ENCODE results near the gene AFM.

AFM gene

GRCh38 chr4:73481358-73481757 lies at the start of gene AFM:
AFM (plus strand) TSS chr4:73481745; CDS start chr4:73481776, 31 bp downstream.
- no peak for DNase-seq (ENCODE audit: low read depth in 3 of 3)

- no peak for DNase-seq (ENCODE audit: low read depth in 3 of 3)
These were observed 49.8 kb upstream of the AFM start for GRCh38 chr4:73431813-73432168.

DNA sequence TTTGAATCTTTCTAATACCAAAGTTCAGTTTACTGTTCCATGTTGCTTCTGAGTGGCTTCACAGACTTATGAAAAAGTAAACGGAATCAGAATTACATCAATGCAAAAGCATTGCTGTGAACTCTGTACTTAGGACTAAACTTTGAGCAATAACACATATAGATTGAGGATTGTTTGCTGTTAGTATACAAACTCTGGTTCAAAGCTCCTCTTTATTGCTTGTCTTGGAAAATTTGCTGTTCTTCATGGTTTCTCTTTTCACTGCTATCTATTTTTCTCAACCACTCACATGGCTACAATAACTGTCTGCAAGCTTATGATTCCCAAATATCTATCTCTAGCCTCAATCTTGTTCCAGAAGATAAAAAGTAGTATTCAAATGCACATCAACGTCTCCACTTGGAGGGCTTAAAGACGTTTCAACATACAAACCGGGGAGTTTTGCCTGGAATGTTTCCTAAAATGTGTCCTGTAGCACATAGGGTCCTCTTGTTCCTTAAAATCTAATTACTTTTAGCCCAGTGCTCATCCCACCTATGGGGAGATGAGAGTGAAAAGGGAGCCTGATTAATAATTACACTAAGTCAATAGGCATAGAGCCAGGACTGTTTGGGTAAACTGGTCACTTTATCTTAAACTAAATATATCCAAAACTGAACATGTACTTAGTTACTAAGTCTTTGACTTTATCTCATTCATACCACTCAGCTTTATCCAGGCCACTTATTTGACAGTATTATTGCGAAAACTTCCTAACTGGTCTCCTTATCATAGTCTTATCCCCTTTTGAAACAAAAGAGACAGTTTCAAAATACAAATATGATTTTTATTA lies 49.2 kb upstream of the AFM start:
- DNase-seq (ENCODE audit: low read depth in 3 of 3): no peak

DNA sequence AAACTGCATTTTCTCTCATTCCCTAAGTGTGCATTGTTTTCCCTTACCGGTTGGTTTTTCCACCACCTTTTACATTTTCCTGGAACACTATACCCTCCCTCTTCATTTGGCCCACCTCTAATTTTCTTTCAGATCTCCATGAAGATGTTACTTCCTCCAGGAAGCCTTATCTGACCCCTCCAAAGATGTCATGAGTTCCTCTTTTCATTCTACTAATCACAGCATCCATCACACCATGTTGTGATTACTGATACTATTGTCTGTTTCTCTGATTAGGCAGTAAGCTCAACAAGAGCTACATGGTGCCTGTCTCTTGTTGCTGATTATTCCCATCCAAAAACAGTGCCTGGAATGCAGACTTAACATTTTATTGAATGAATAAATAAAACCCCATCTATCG lies 48.4 kb upstream of the AFM start:
- DNase-seq (ENCODE audit: low read depth in 3 of 3): no peak

GRCh38 chr4:73434311-73434710 lies 47.2 kb upstream of the AFM start:
- no peak for DNase-seq (ENCODE audit: low read depth in 3 of 3)

GRCh38 chr4:73435984-73436383 lies 45.6 kb upstream of the AFM start, which contains the start of gene AFP:
AFP (plus strand) TSS chr4:73436221; CDS start chr4:73436263, 42 bp downstream.
- DNase-seq (ENCODE audit: low read depth in 3 of 3): no peak

GRCh38 chr4:73436674-73437557 lies 44.6 kb upstream of the AFM start:
- DNase-seq (ENCODE audit: low read depth in 3 of 3): no peak

- DNase-seq (ENCODE audit: low read depth in 3 of 3): no peak
These were observed 44.0 kb upstream of the AFM start for GRCh38 chr4:73437558-73437956.

DNA sequence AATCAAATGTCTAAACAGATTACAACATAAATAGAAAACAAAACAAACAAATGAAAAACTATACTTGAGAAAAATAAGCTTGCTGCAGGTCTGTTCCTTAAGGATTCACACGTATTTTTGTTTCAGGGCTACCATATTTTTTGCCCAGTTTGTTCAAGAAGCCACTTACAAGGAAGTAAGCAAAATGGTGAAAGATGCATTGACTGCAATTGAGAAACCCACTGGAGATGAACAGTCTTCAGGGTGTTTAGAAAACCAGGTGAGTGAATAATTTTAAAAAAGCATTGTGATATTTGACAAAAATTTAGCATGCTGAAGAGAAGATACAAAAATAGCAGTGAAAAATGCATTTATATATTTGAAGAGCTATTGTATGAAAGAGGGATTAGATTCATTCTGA lies 43.5 kb upstream of the AFM start:
- DNase-seq (ENCODE audit: low read depth in 3 of 3): no peak

GRCh38 chr4:73438582-73439215 lies 42.8 kb upstream of the AFM start:
- DNase-seq (ENCODE audit: low read depth in 3 of 3): no peak

DNA sequence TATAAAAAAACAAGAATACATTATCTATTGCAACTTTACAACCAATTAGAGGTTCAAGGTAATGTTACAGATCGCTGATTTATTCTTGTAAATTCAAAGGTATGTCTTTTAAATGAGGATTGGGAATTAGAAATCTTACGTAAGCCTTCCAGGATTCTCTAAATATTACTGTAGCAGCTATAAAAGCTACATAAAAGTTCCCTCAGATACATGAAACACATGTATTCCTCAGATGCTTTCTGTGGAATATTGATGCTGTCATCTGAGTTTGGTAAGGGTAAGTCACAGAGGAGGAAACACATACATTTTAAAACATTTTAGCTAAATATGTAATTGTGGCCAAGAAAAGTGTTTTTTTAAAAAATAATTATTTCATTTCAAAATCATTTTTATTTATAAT lies 42.1 kb upstream of the AFM start:
- DNase-seq (ENCODE audit: low read depth in 3 of 3): no peak

- DNase-seq (ENCODE audit: low read depth in 3 of 3): no peak
These were observed 41.6 kb upstream of the AFM start for GRCh38 chr4:73439991-73440390.

- no peak for DNase-seq (ENCODE audit: low read depth in 3 of 3)
These were observed 40.9 kb upstream of the AFM start for GRCh38 chr4:73440653-73441052.

DNA sequence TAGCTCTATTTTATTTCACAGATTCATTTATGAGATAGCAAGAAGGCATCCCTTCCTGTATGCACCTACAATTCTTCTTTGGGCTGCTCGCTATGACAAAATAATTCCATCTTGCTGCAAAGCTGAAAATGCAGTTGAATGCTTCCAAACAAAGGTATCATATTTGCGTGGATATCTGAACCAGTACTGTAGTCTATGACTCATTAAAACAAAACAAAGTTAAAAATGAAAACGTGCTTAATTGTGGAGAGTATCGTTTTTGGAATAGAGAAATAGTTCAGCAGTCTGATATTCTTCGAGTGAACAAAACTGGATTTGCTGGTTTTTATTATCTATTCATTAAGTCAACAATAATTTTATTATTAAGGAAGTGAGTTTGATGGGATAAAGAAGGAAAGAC lies 39.3 kb upstream of the AFM start:
- DNase-seq (ENCODE audit: low read depth in 3 of 3): no peak

DNA sequence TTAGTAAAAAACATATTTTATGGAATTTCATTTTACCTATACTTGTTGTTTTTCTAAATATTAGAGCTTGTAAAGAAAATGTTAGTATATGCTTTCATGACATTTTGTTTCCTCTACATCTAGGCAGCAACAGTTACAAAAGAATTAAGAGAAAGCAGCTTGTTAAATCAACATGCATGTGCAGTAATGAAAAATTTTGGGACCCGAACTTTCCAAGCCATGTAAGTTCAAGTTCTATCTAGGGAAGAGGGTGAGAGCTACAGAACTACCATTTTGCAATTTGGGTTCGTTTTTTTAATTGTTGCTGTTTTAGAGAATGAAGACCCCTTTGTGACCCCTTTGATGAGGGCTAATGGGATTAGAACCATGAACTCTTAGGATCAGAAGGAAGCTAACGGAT lies 38.3 kb upstream of the AFM start:
- no peak for DNase-seq (ENCODE audit: low read depth in 3 of 3)

DNA sequence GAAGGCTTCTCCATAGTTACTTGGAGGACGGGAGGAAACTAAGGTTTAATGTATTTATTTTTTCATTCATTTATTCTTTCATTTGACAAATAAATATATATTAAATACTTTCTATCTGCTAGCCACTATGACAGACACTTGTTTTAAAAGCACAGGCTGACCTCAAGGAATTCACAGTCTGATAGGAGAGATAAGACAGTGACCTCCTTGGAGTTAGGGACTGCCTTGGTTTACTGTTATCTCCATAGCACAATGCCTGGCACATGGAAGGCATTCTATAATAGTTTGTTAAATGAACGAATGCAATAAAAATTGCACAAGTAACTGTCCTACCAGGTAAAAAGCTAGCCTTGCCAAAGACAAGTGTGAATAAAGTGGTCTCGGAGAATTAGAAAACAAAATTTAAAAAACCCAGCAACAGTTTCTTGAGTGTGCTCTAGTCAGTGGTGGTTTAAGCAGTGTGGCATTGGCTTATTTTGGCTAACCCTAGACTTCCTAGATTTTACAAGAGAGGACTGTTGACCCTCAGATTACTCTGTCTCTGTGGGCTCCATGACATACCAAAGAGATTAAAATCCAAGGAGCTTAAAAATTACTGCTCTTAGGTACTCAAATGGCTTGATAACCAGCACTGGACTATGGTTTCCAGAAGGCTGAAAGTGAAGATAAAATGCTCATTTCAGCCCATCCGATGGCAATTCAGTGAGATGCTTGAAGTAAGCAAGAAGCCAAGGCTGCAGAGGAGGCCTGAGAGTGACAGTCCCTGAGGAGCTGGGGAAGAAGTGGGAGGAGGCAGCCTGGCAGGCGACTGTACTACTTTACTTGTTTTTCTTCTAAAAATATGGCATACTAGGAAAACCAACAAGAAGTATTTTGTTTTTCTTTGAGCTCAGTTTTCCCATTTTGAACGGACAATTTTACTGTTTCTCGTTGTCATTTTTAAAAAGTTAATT lies 35.9 kb upstream of the AFM start:
- DNase-seq (ENCODE audit: low read depth in 3 of 3): no peak

- no peak for DNase-seq (ENCODE audit: low read depth in 3 of 3)
These were observed 35.1 kb upstream of the AFM start for GRCh38 chr4:73446336-73446938.

- no peak for DNase-seq (ENCODE audit: low read depth in 3 of 3)
These were observed 33.9 kb upstream of the AFM start for GRCh38 chr4:73447671-73448070.

DNA sequence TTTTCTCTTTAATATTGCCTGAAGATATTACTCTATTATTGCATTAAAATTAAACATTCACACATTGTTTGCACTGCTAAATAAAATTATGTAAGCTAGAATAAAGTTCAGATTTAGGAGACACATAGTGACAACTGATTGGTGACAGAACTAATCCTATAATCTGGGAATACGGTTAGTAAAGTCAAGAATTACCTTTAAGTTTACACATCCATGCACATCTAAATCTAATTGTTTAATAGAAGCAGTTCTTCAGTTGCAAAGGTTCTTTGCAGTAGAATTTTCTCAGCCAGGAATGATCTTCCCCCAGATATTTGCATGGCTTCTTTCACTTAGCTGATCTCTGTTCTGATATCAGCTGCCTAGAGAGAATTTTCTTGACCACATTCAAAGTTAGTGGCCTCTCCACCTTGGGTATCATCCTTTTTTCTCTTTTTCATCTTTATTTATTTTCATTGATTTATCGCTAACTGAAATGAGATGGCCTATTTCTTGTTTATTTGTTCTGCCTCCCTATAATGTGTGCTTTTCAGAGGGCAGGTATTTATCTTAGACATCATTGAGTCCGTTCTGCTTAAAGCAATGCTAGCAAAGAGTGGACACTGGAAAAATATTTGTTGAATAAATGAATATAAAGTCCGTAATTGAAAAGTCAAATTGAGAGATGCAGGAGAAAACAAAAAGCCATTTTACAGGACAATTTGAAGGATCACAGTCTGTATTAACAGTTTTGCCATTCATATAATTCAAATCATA lies 32.9 kb upstream of the AFM start:
- DNase-seq (ENCODE audit: low read depth in 3 of 3): no peak

DNA sequence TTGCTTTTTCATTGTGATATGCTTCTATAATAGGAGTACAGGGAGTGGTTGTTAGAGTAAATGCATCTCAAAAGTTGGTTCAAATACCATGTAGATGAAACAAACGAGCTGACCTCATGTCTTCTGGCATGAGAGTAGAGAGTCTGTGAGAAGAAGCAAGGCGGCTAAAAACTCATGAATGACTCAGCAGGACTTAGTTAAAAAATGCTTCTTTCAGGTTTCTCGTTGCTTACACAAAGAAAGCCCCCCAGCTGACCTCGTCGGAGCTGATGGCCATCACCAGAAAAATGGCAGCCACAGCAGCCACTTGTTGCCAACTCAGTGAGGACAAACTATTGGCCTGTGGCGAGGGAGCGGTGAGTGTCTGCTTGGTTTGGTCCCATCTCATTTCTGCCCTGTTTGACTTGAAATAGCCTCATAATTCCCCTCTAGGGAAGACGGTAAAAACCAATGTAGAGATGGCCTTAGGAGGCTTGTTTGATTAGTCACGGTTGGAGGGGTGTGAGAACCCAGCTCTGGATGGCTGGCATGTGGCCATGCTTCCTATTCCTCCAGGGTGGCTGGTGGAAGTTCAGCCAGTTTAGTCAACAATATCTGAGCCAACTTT lies 31.0 kb upstream of the AFM start:
- DNase-seq (ENCODE audit: low read depth in 3 of 3): no peak
